ENCODE measurements around the gene ADI1. TPM values are rescaled to one million over a fixed set of nuclear protein-coding genes. Genes with fewer than 3 reads are reported as not detected.

ADI1 gene
- total and polyA plus RNA-seq, 7 donors: 42.5 to 137 (median 43.7) TPM

- peak in 2 of 4 donors; percentile 20 to 31 for ATAC-seq
Measured at GRCh38 chr2:3447789-3448317, 71.5 kb downstream of the ADI1 start.

More at GRCh38 chr2:3447789-3448317, 71.5 kb downstream of the ADI1 start:
- Histone ChIP-seq H3K4me3 (no peak overlapping the region), H3K4me1 (peaks cover 5% of the 10 kb centered on the region), H3K9me3 (no peaks in the 10 kb centered on the region), H3K36me3 (ENCODE audit: insufficient read depth in 1 of 2, low read depth in 1 of 2) (peaks cover 2 to 53% of the 10 kb centered on the region in 2 donors), H3K27me3 (ENCODE audit: insufficient read depth in 3 of 3, low read length in 2 of 3) (no peaks in the 10 kb centered on the region), H3K27ac (no peak overlapping the region)
- intact Hi-C loops (cut with DNase I): no loop called here
- no peak for TF ChIP-seq CTCF (IDR thresholded peaks at IDR 0.05)
- 51 to 54% (median 53%) methylated on average over 9 of the region's 9 CpGs for WGBS, 3 donors
- DNase-seq: peak in 1 of 2 donors; percentile 26

Other genes starting within 250 kb of the ADI1 start
- 10 to 100 TPM in 3 of 4 donors, 1 to 10 TPM in 1; 9.7 to 18.7 (median 12.3) TPM for gene EIPR1, start 141.7 kb downstream of the ADI1 start, total RNA-seq
- 10 to 100 TPM; 11.5 to 42.1 (median 28.1) TPM for gene EIPR1, start 141.7 kb downstream of the ADI1 start, polyA plus RNA-seq
- 10 to 100 TPM; 56.7 to 90.3 (median 66.9) TPM for gene TRAPPC12, start 139.8 kb downstream of the ADI1 start, total RNA-seq
- 10 to 100 TPM; 28.7 to 50.9 (median 34.2) TPM for gene TRAPPC12, start 139.8 kb downstream of the ADI1 start, polyA plus RNA-seq
- 10 to 100 TPM; 15.6 to 32.4 (median 20.9) TPM for gene RNASEH1, start 38.8 kb upstream of the ADI1 start, total RNA-seq
- gene RNASEH1, start 38.8 kb upstream of the ADI1 start, polyA plus RNA-seq: 10 to 100 TPM; 11.5 to 45.6 (median 21.1) TPM
- 100 to 1,000 TPM; 471 to 725 (median 638) TPM for gene RPS7, start 55.7 kb upstream of the ADI1 start, total RNA-seq
- gene RPS7, start 55.7 kb upstream of the ADI1 start, polyA plus RNA-seq: 1,000 to 10,000 TPM; 1,251 to 1,967 (median 1,335) TPM
- gene COLEC11, start 75.6 kb upstream of the ADI1 start, total RNA-seq: under 1 TPM in 3 of 4 donors, not detected in 1; 0.22 to 0.79 (median 0.40) TPM
- gene COLEC11, start 75.6 kb upstream of the ADI1 start, polyA plus RNA-seq: 1 to 10 TPM in 1 of 3 donors, under 1 TPM in 2; 0.23 to 1.0 (median 0.35) TPM
- not detected for gene ALLC, start 138.7 kb upstream of the ADI1 start, total RNA-seq
- not detected for gene ALLC, start 138.7 kb upstream of the ADI1 start, polyA plus RNA-seq
- not detected for gene DCDC2C, start 184.0 kb upstream of the ADI1 start, total RNA-seq
- under 1 TPM in 1 of 3 donors, not detected in 2; 0.13 TPM for gene DCDC2C, start 184.0 kb upstream of the ADI1 start, polyA plus RNA-seq

Measured in psoas muscle (tissue), 8 donors.